Measurements from ENCODE around the gene EVX1. TPM values are rescaled to one million over a fixed set of nuclear protein-coding genes. Genes with fewer than 3 reads are reported as not detected.

Gene EVX1
- total and polyA plus RNA-seq, 10 donors = not detected

- Histone ChIP-seq H3K36me3 (no peaks in the 10 kb centered on the region), H3K9me3 (no peaks in the 10 kb centered on the region), H3K4me1 (peaks cover 9 to 68% (median 47%) of the 10 kb centered on the region in 6 donors), H3K4me3 (peak overlapping the region in 1 of 8 donors; percentile 56), H3K27ac (no peak overlapping the region), H3K27me3 (replicated peaks in 1 of 7) (peaks cover 11 to 100% (median 100%) of the 10 kb centered on the region in 7 donors)
- TF ChIP-seq CTCF (IDR thresholded peaks at IDR 0.05 in 8 of 11, conservative IDR thresholded peaks at IDR 0.05 in 3 of 11) = no peak
- TF ChIP-seq POLR2A (IDR thresholded peaks at IDR 0.05) = no peak
- TF ChIP-seq POLR2AphosphoS5 (IDR thresholded peaks at IDR 0.05) = no peak
- intact Hi-C loops (cut with DNase I; ENCODE audit: low total_unique reads) = no loop called here
- no peak for DNase-seq
- 10 to 24% (median 16%) methylated on average over 18 of the region's 18 CpGs for WGBS, 5 donors
Observed at GRCh38 chr7:27244488-27245123, 2.0 kb downstream of the EVX1 start.

GRCh38 chr7:27245124-27245797 lies 2.7 kb downstream of the EVX1 start:
- Histone ChIP-seq H3K4me3 (peak overlapping the region in 4 of 8 donors; percentile 4 to 56 (median 10)), H3K9me3 (no peaks in the 10 kb centered on the region), H3K27ac (no peak overlapping the region), H3K4me1 (peaks cover 9 to 66% (median 46%) of the 10 kb centered on the region in 6 donors), H3K27me3 (replicated peaks in 1 of 7) (peaks cover 14 to 100% (median 100%) of the 10 kb centered on the region in 7 donors), H3K36me3 (no peaks in the 10 kb centered on the region)
- intact Hi-C loops (cut with DNase I; ENCODE audit: low total_unique reads) = no loop called here
- DNase-seq = no peak
- 5 to 15% (median 9%) methylated on average over 36 to 37 of the region's 37 CpGs for WGBS, 5 donors
- TF ChIP-seq POLR2AphosphoS5 (IDR thresholded peaks at IDR 0.05) (no peak), POLR2A (IDR thresholded peaks at IDR 0.05) (no peak)

- no peaks in the 10 kb centered on the region for H3K36me3 ChIP-seq
- no peak for TF ChIP-seq POLR2A (IDR thresholded peaks at IDR 0.05)
- intact Hi-C loops (cut with DNase I; ENCODE audit: low total_unique reads) = no loop called here
- no peaks in the 10 kb centered on the region for H3K9me3 ChIP-seq
- peaks cover 14 to 100% (median 100%) of the 10 kb centered on the region in 7 donors for H3K27me3 ChIP-seq (replicated peaks in 1 of 7)
- 3 to 6% (median 5%) methylated on average over 69 to 90 of the region's 90 CpGs for WGBS, 5 donors
- no peak for DNase-seq
- peak overlapping the region in 7 of 8 donors; percentile 4 to 56 (median 13) for H3K4me3 ChIP-seq
- H3K27ac ChIP-seq = no peak overlapping the region
- H3K4me1 ChIP-seq = peaks cover 9 to 67% (median 45%) of the 10 kb centered on the region in 6 donors
Observed at GRCh38 chr7:27245798-27246691, 3.4 kb downstream of the EVX1 start.

- peaks cover 16 to 74% (median 54%) of the 10 kb centered on the region in 6 donors for H3K4me1 ChIP-seq
- no peaks in the 10 kb centered on the region for H3K36me3 ChIP-seq
- TF ChIP-seq POLR2AphosphoS5 (IDR thresholded peaks at IDR 0.05) (no peak), POLR2A (IDR thresholded peaks at IDR 0.05) (no peak), CTCF (IDR thresholded peaks at IDR 0.05 in 8 of 11, conservative IDR thresholded peaks at IDR 0.05 in 3 of 11) (no peak)
- no peak for DNase-seq
- WGBS, 5 donors = 42 to 63% (median 49%) methylated on average over 7 of the region's 7 CpGs
- H3K9me3 ChIP-seq = no peaks in the 10 kb centered on the region
- intact Hi-C loops (cut with DNase I; ENCODE audit: low total_unique reads) = no loop called here
- peaks cover 14 to 100% (median 100%) of the 10 kb centered on the region in 7 donors for H3K27me3 ChIP-seq (replicated peaks in 1 of 7)
- H3K4me3 ChIP-seq = no peak overlapping the region
- H3K27ac ChIP-seq = no peak overlapping the region
Observed at GRCh38 chr7:27247000-27247399, 4.4 kb downstream of the EVX1 start.

All from spleen (tissue), 11 donors.